SH-SY5Y (cell line): ENCODE results near the gene SLC2A6.

ENCODE experiments used
- GATA2 ChIP-seq: IDR thresholded peaks from 2 replicates; pipeline ENCODE4 v1.6.1; 2011; ENCODE audit warnings: mild to moderate bottlenecking, low read depth, low read length
- GATA3 ChIP-seq: IDR thresholded peaks from 2 replicates; pipeline ENCODE4 v1.6.1; 2011; ENCODE audit warnings: low read depth, mild to moderate bottlenecking, low read length, moderate library complexity

DNA sequence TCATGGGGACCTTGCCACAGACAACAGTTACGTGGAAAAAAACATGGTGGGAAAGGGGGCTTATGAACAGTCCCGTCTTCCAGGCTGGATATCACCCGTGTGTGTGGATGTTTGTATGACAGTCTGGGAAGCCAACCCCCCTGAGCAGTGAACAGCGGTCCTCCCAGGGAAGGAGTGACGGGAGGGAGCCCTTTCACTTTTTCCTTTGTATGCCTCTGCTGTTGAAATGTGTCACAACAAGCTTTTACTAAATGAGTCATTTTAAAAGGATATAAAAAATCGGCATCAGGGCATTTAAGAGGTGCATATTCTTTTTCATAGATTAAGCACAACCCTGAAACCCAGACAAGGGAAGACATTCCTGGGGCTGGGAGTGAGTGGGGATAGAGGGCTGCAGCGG lies 40.8 kb upstream of the SLC2A6 start:
- TF ChIP-seq GATA3 (no peak), GATA2 (no peak)
